Measurements from ENCODE around the gene GFRA4. TPM values are rescaled to one million over a fixed set of nuclear protein-coding genes. Genes with fewer than 3 reads are reported as not detected.

The GFRA4 gene
- total RNA-seq, 1 experiment from 2014 or later = not detected

- no peaks in the 10 kb centered on the region for H3K36me3 ChIP-seq (replicated peaks; ENCODE audit: control insufficient read depth, insufficient read depth, low read length)
- no peak for DNase-seq
Measured at GRCh38 chr20:3612795-3613572, 50.2 kb downstream of the GFRA4 start.

DNA sequence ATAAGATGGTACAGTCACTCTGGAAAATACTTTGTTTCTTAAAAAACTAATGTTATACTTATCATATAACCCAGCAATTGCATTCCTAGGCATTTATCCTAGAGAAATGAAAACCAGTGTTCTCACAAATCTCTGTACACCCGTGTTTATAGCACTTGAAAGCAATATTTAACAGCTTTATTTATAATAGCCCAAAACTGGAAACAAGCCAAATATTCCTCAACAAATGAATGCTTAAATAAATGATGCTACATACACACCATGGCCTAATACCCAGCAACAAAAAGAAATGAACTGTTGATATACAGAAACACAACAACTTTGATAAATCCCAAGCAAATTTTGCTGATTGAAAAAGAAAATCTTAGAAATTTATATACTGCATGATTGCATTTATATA is 51.3 kb downstream of the GFRA4 start:
- no peak overlapping the region for H3K4me3 ChIP-seq (ENCODE audit: insufficient read depth, low read depth, low read length)
- no peaks in the 10 kb centered on the region for H3K36me3 ChIP-seq (replicated peaks; ENCODE audit: control insufficient read depth, insufficient read depth, low read length)
- no peaks in the 10 kb centered on the region for H3K27me3 ChIP-seq (ENCODE audit: control insufficient read depth, insufficient read depth, low read length)
- no peak for DNase-seq

More at GRCh38 chr20:3612795-3613572, 50.2 kb downstream of the GFRA4 start:
- Histone ChIP-seq H3K27me3 (ENCODE audit: control insufficient read depth, insufficient read depth, low read length) (no peaks in the 10 kb centered on the region), H3K4me3 (ENCODE audit: insufficient read depth, low read depth, low read length) (no peak overlapping the region)

Other genes starting within 250 kb of the GFRA4 start
- gene ATRN, start 192.4 kb downstream of the GFRA4 start, total RNA-seq (2014; rRNA removed; shearing (Covaris generic)) = 11.5 and 15.1 TPM in 2 replicates
- gene ADAM33, start 18.6 kb upstream of the GFRA4 start, total RNA-seq (2014; rRNA removed; shearing (Covaris generic)) = 3.3 and 5.5 TPM in 2 replicates
- gene SIGLEC1, start 49.2 kb upstream of the GFRA4 start, total RNA-seq (2014; rRNA removed; shearing (Covaris generic)) = not detected in 2 replicates
- 0.97 and 2.4 TPM in 2 replicates for gene HSPA12B, start 69.3 kb upstream of the GFRA4 start, total RNA-seq (2014; rRNA removed; shearing (Covaris generic))
- gene ADISSP, start 104.4 kb upstream of the GFRA4 start, total RNA-seq (2014; rRNA removed; shearing (Covaris generic)) = 90.8 and 107 TPM in 2 replicates
- 0.11 and 0.94 TPM in 2 replicates for gene SPEF1, start 118.0 kb upstream of the GFRA4 start, total RNA-seq (2014; rRNA removed; shearing (Covaris generic))
- 57.7 and 74.5 TPM in 2 replicates for gene CENPB, start 123.3 kb upstream of the GFRA4 start, total RNA-seq (2014; rRNA removed; shearing (Covaris generic))
- 30.7 and 32.6 TPM in 2 replicates for gene CDC25B, start 132.9 kb upstream of the GFRA4 start, total RNA-seq (2014; rRNA removed; shearing (Covaris generic))
- 3.1 and 4.4 TPM in 2 replicates for gene AP5S1, start 157.1 kb upstream of the GFRA4 start, total RNA-seq (2014; rRNA removed; shearing (Covaris generic))
- gene MAVS, start 183.4 kb upstream of the GFRA4 start, total RNA-seq (2014; rRNA removed; shearing (Covaris generic)) = 10.6 and 11.9 TPM in 2 replicates
- 46.8 and 61.5 TPM in 2 replicates for gene PANK2, start 226.0 kb upstream of the GFRA4 start, total RNA-seq (2014; rRNA removed; shearing (Covaris generic))

Data from H7 (cell line).